Epithelial cell of proximal tubule (primary cell): Measurements from ENCODE around the gene IRAK4. TPM values are rescaled to one million over a fixed set of nuclear protein-coding genes. Genes with fewer than 3 reads are reported as not detected.
A peak's percentile ranks its signal among the peaks of the same experiment; 100 is the strongest.

ENCODE experiments used
- DNase-seq: peaks from one replicate; pipeline ENCODE4 v3.0.0-alpha.2; 2011; ENCODE audit warnings: low read depth
- H3K4me3 ChIP-seq: 2 replicates; pipeline ENCODE4 v1.5.1; 2011; ENCODE audit warnings: low read depth, mild to moderate bottlenecking, low read length
- total RNA-seq: library from RNA; depleted of rRNA; stranded (reverse); fragments of >200 nt; gene quantifications from 2 replicates; pipeline ENCODE4 v1.2.3, GENCODE V29; 2015
- TF ChIP-seq, protein P1 (sequence below): conservative IDR thresholded peaks from 2 replicates; pipeline ENCODE4 v1.5.1; 2012; ENCODE audit warnings: low read depth, mild to moderate bottlenecking, low read length

Gene IRAK4
- total RNA-seq, 1 donor from 2014 or later, result 9.7 TPM

DNA sequence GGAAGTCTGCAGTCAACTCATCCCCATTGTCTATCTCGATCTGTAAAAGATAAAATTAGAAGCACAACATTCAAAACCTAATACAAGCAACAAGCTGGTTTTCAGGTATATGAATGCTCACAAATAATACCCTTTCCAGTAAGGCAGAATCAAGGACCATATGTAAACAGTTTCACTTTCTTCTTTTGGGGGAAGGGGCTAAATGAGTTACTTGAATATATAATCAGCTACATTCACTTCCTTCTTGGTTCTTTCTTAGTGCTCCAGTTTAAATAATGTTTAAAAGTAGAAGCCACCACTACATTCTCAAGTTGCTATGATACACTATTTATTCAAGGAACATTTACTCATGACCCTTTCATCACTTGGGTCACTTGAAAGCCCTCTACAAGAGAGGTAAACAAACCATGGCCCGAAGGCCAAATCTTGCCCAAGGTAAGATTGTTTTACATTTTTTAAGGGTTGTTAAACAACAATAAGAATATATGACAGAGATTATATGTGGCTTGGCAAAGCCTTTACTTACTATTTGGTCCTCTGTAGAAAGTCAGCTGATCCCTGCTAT lies 37.0 kb downstream of the IRAK4 start:
- H3K4me3 ChIP-seq, result no peak overlapping the region
- TF ChIP-seq, protein P1, sequence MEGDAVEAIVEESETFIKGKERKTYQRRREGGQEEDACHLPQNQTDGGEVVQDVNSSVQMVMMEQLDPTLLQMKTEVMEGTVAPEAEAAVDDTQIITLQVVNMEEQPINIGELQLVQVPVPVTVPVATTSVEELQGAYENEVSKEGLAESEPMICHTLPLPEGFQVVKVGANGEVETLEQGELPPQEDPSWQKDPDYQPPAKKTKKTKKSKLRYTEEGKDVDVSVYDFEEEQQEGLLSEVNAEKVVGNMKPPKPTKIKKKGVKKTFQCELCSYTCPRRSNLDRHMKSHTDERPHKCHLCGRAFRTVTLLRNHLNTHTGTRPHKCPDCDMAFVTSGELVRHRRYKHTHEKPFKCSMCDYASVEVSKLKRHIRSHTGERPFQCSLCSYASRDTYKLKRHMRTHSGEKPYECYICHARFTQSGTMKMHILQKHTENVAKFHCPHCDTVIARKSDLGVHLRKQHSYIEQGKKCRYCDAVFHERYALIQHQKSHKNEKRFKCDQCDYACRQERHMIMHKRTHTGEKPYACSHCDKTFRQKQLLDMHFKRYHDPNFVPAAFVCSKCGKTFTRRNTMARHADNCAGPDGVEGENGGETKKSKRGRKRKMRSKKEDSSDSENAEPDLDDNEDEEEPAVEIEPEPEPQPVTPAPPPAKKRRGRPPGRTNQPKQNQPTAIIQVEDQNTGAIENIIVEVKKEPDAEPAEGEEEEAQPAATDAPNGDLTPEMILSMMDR, result no peak
- DNase-seq, result no peak

DNA sequence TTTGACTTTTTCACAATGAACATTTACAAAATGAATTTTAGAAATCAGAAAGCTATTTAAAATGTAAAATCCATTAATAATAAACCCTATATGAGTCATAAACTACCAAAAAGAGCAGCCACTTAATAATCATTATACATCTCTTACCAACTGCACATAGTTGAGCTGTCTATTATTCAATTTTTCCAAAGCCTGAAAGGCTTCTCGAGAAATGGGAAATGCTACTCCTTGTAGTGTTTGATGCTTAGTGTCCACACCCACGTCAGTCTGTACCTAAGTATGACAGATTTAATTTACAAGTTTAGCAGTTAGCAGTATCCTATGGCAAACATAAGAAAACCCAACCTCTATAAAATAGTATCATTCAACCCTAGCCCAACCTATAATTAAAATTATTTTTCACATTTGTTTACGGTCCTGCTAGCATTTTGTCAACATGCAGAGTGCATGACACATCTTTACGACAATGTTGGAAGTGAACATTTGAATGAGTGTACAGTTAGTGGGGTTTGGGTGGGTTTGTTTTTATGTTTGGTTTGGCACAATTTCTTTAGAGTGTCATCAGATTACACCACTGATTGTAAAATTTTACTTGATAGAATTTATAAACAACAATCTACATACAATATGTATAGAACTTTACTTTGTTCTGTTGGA lies 38.9 kb downstream of the IRAK4 start:
- TF ChIP-seq, protein P1, result no peak
- no peak overlapping the region for H3K4me3 ChIP-seq
- DNase-seq, result no peak

DNA sequence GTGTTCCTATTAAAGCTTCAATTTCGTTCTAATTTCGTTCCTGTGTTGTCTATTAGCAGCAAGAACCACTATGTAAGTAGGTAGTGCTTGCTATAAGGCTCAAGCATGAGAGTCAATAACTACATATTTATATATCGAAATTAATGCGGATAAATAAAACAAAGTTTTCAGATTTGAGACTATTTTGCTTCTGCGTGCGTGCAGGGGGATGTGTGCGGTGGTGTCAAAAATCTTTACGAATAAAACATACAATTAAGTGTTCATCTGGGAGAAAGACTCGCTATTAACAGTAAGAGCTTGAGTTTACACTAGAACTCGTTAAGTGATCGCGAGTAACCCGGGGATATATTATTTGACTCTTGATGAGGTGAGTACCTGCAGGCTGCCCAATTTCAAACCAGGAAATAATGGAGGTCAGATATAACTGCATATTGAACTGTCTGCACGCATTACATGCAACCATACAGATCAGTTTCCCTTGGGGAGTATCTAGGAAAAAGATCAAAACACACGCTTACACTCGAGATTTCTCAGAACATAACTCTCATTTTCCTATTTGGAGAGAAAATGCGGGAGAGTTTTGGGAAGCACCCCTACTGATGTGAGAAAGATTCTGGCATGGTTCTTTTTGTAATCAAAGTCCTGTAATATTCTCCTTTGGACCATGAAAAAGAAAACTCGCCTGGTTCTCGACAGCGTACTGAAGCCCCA lies 46.6 kb downstream of the IRAK4 start:
- no peak for DNase-seq

DNA sequence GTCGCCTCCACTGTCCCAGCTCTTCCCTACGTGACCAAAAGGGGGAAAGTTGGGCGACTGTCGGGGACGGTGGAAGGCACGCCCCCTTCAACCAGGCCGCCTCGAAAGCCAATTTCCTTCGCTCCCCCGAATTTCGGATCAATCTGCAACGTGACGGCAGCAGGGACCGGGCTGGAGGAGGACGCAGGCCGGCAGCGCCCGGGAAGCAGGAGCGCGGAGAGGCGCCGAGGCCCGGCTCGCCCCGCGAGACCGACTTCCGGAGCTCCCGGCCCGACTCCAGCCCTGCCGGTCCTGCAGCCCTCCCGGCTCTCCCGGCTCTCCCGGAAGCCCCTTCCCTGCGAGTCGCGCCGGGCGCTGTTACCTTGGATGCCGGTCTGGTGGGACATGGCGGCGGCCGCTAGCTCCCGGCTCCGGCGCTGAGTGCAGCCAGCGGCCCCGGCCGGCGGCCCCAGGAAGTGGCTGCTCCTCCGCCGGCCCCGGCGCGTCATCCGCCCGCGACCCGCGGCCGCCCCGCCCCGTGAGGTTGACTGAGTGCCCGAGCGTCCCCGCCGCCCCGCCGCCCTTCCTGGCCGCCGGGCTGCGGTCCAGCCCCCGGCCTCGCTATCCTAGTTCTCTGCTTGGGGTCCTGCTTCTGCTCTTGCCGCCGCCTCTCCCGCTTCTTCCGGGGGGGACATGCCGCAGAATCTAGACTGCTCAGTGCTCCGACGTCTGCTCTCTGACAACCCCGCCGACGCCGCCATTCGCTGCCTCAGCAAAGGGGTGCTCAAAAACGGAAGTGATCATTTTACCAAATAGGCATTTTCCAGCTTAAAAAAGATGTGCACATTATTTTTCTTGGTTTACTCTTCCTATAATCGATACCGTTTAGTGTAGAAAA lies 47.3 kb downstream of the IRAK4 start, which contains the start of gene TWF1:
TSS of gene TWF1 (minus strand) at position 458 of the 877 bp plus-strand sequence. CDS start at position 386, 72 bp downstream.
- peak within 1 kb of the TSS; percentile 92 for H3K4me3 ChIP-seq
- no peak for DNase-seq
- TF ChIP-seq, protein P1, result peak; percentile 38

More for the DNA sequence above, 46.6 kb downstream of the IRAK4 start:
- TF ChIP-seq, protein P1, result no peak
- peak overlapping the region; percentile 92 for H3K4me3 ChIP-seq

DNA sequence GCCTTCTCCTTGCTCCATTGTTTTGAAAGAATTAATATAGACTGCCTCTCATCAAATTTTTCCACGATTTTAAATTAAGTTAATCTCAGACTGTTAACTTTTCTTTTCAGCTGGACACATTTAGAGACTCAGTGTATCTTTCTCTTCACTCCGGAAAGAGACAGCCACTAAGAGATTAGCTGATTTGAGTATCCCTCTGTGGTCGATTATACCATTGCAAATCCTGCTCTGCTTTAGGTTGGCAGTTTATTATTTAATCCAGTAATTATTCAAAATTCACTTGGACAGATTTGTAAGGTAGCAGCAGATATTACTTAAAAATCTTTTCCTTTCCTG lies 48.0 kb downstream of the IRAK4 start:
- TF ChIP-seq, protein P1, result no peak
- H3K4me3 ChIP-seq, result peak overlapping the region; percentile 92
- no peak for DNase-seq

DNA sequence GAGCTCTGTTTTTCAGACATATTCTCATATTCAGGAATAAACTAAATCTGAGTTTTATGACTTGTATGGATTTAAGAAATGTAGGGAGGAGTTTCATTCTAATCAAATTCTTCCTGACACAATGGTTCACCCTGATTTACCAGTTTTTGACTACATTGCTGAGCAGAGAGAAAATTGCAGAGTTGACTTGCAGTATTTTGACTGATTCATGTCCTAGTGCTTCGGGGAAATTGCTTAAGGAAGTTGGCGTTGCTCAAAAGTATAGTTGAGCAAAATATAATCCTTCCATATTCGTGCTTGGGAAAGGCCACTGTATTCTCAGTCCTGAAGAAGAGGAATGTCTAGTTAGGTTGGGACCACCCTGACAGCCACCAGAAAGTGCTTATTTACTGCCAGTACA lies 48.6 kb downstream of the IRAK4 start:
- no peak overlapping the region for H3K4me3 ChIP-seq
- TF ChIP-seq, protein P1, result no peak
- no peak for DNase-seq
